Osteocyte (in vitro differentiated cells): ENCODE data around the gene PRKD1. TPM values are rescaled to one million over a fixed set of nuclear protein-coding genes. Genes with fewer than 3 reads are reported as not detected.

ENCODE experiments used
- DNase-seq: peaks from one replicate; pipeline ENCODE4 v3.0.0; 2021; ENCODE audit warnings: mixed read lengths; ENCODE audit not compliant: unreplicated experiment; ENCODE audit errors: extremely low spot score
- H3K27ac Mint-ChIP-seq: one replicate; pipeline ENCODE4 v1.8.0; 2021; ENCODE audit warnings: mild to moderate bottlenecking, mixed read lengths; ENCODE audit not compliant: unreplicated experiment
- H3K27me3 Mint-ChIP-seq: one replicate; pipeline ENCODE4 v1.8.0; 2021; ENCODE audit warnings: mixed read lengths; ENCODE audit not compliant: unreplicated experiment
- H3K36me3 Mint-ChIP-seq: one replicate; pipeline ENCODE4 v1.8.0; 2021; ENCODE audit warnings: mixed read lengths; ENCODE audit not compliant: unreplicated experiment
- H3K4me1 Mint-ChIP-seq: one replicate; pipeline ENCODE4 v1.8.0; 2021; ENCODE audit warnings: mixed read lengths; ENCODE audit not compliant: unreplicated experiment
- H3K4me3 Mint-ChIP-seq: one replicate; pipeline ENCODE4 v1.8.0; 2021; ENCODE audit warnings: mild to moderate bottlenecking, moderate library complexity, mixed read lengths; ENCODE audit not compliant: unreplicated experiment
- H3K9me3 Mint-ChIP-seq: one replicate; pipeline ENCODE4 v1.8.0; 2021; ENCODE audit warnings: mixed read lengths; ENCODE audit not compliant: unreplicated experiment
- CTCF ChIP-seq: fragments of 200-600 bp; sonication (generic); IDR thresholded peaks from 2 replicates; pipeline ENCODE4 v1.5.0; 2021; ENCODE audit warnings: antibody characterized with exemption, mild to moderate bottlenecking, moderate library complexity
- total RNA-seq: library from RNA; stranded (reverse); gene quantifications from 2 replicates; pipeline ENCODE4 v1.2.1, GENCODE V29; 2021

PRKD1 gene
- total RNA-seq, 1 donor from 2014 or later = 6.6 TPM

GRCh38 chr14:29829851-29830250 lies 97.8 kb downstream of the PRKD1 start:
- H3K4me3 Mint-ChIP-seq = no peak overlapping the region
- H3K9me3 Mint-ChIP-seq = no peaks in the 10 kb centered on the region
- H3K27me3 Mint-ChIP-seq = no peaks in the 10 kb centered on the region
- TF ChIP-seq CTCF = no peak
- DNase-seq = no peak
- H3K36me3 Mint-ChIP-seq = no peaks in the 10 kb centered on the region
- no peak overlapping the region for H3K27ac Mint-ChIP-seq
- H3K4me1 Mint-ChIP-seq = no peaks in the 10 kb centered on the region

- H3K27ac Mint-ChIP-seq = no peak overlapping the region
- no peaks in the 10 kb centered on the region for H3K27me3 Mint-ChIP-seq
- peaks cover 6% of the 10 kb centered on the region for H3K4me1 Mint-ChIP-seq
- H3K4me3 Mint-ChIP-seq = no peak overlapping the region
- no peak for TF ChIP-seq CTCF
- no peak for DNase-seq
- H3K9me3 Mint-ChIP-seq = no peaks in the 10 kb centered on the region
- no peaks in the 10 kb centered on the region for H3K36me3 Mint-ChIP-seq
Observed at GRCh38 chr14:29823816-29824215, 103.8 kb downstream of the PRKD1 start.

GRCh38 chr14:29822430-29822709 lies 105.3 kb downstream of the PRKD1 start:
- Mint-ChIP-seq H3K4me3 (no peak overlapping the region), H3K9me3 (no peaks in the 10 kb centered on the region), H3K36me3 (no peaks in the 10 kb centered on the region), H3K4me1 (peaks cover 6% of the 10 kb centered on the region), H3K27ac (no peak overlapping the region), H3K27me3 (no peaks in the 10 kb centered on the region)
- TF ChIP-seq CTCF = no peak
- no peak for DNase-seq

- no peak for TF ChIP-seq CTCF
- Mint-ChIP-seq H3K9me3 (no peaks in the 10 kb centered on the region), H3K27me3 (no peaks in the 10 kb centered on the region), H3K36me3 (no peaks in the 10 kb centered on the region), H3K4me1 (peaks cover 6% of the 10 kb centered on the region), H3K27ac (no peak overlapping the region), H3K4me3 (no peak overlapping the region)
- no peak for DNase-seq
Observed at GRCh38 chr14:29821661-29822429, 105.8 kb downstream of the PRKD1 start.

- H3K27ac Mint-ChIP-seq = no peak overlapping the region
- TF ChIP-seq CTCF = no peak
- no peaks in the 10 kb centered on the region for H3K9me3 Mint-ChIP-seq
- peaks cover 6% of the 10 kb centered on the region for H3K4me1 Mint-ChIP-seq
- no peaks in the 10 kb centered on the region for H3K36me3 Mint-ChIP-seq
- H3K27me3 Mint-ChIP-seq = no peaks in the 10 kb centered on the region
- DNase-seq = no peak
- H3K4me3 Mint-ChIP-seq = no peak overlapping the region
Observed at GRCh38 chr14:29821242-29821641, 106.4 kb downstream of the PRKD1 start.
